Uterus (tissue), 2 donors: ENCODE results near the gene PLCL1.

Source experiments
- CTCF ChIP-seq, 4 experiments: fragments of 200-600 bp in 2 of 4; fragments of 450-650 bp in 2 of 4; sonication (generic) in 2 of 4; IDR thresholded peaks; one replicate each; pipeline ENCODE4 v1.5.1; 2016 to 2019; ENCODE audit warnings: antibody characterized with exemption in 4 of 4, mild to moderate bottlenecking in 2 of 4, moderate library complexity in 1 of 4
- POLR2A ChIP-seq, 2 donors: fragments of 450-650 bp; IDR thresholded peaks; one replicate each; pipeline ENCODE4 v1.6.1; 2016; ENCODE audit warnings: antibody characterized with exemption in 2 of 2, mild to moderate bottlenecking in 1 of 2, moderate library complexity in 1 of 2

DNA sequence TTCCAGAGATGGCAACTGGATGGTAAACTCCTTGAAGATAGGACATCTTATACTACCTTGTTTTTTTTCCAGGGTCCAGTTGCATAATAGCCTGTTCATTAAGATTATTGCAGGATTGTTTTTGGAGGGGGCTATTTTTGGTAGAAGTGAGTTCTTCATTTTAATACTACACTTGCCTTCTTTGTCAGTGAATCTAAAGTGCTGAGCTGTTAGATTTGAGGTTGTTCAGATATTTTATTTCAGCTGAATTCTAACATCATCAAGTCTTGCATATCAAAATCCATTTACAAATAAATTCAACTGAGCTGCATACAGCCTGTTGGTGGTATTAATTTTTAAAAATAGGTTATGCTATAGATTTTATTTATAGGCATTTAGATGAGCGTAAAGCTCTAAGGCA is 72.1 kb downstream of the PLCL1 start:
- TF ChIP-seq CTCF (IDR thresholded peaks at IDR 0.05), result no peak
- no peak for TF ChIP-seq POLR2A (IDR thresholded peaks at IDR 0.05)
